ENCODE data around the gene SEPTIN5. TPM values are rescaled to one million over a fixed set of nuclear protein-coding genes. Genes with fewer than 3 reads are reported as not detected.

Gene SEPTIN5
- total RNA-seq, 1 donor from 2014 or later: 132 TPM

DNA sequence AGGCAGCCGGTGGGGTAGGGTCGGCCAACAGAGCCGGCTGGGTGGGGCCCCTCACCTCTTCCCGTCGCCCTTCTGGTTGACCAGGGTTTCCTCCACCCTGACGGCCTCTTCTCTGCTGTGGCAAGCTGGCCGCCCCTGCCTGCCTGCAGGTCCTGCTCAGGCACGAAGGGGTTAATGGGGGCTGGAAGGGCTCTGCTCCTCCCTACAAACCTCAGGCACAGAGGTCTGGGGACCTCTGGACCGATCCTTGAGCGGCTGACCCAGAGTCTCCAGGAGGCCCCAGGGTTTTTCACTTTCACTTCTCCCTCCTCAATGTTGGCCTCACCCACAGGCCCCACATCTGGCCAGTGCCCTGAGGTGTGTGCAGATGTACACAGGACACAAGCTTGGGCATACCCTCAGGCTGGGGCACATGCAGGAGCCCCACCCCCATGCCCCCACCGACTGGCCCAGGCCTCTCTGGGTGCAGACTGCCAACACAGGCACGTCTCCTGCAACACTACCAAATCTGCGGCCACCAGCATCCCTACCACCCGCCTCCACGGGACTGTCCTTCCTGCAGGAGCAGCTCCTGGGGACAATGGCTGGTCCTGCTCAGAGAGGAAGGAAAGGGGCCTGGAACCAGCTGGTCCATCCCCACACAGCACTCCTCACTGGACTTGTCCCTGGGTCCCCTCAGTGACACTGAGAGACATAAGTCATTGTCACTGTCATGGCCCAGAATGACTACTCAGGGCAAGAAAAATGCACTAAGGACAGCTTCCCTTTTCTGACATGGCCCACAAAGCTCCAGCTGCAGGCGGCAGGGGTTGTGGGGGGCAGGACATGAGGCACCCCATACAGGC, 43.1 kb downstream of the SEPTIN5 start:
- FAIRE-seq: no peak

DNA sequence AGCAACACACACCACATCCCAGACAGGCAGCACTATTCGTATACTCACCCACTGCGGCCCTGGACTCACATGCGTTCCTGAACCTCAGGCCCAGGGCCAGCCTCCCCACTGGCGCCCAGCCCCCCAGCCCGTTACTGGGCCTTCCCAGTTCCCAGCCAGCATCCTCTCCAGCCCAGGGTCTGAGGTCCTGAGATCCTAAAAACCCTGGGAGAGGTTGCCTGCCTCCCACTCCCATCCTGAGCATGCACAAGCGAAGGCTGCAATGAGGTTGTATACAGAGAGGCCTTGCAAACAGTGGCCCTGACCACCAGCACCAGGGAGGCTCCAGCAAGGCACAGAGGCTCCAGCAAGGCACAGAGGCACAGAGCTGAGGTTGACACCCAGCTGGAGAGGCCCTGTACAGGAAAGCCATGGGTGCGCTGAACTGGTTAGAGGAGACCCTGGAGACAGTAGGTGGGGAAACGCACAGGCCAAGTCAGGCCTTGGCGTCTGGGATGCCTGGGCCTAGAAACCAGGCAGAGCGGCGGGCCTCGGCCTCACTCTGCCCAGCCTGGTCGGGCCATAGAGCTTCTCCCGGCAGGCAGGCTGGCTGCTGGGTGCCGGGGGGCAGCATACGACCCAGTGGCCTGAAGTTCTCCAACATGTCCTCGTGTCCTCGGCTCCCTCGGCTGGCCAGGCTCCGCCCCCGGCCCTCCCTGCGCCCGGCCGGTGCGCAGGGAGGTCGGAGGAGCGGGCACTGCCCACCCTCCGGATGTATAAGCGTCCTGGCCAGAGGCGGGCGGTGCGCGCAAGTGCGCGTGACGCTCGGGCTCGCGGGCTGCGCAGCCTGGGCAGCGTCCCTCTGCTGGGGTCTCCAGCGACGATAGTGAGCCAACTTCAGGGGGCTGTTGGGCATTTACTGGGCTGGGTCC, 43.9 kb downstream of the SEPTIN5 start:
- FAIRE-seq: no peak
- DNase-seq (ENCODE audit: low spot score in 2 of 2): no peak

More for the DNA sequence above, 43.1 kb downstream of the SEPTIN5 start:
- DNase-seq (ENCODE audit: low spot score in 2 of 2): no peak

DNA sequence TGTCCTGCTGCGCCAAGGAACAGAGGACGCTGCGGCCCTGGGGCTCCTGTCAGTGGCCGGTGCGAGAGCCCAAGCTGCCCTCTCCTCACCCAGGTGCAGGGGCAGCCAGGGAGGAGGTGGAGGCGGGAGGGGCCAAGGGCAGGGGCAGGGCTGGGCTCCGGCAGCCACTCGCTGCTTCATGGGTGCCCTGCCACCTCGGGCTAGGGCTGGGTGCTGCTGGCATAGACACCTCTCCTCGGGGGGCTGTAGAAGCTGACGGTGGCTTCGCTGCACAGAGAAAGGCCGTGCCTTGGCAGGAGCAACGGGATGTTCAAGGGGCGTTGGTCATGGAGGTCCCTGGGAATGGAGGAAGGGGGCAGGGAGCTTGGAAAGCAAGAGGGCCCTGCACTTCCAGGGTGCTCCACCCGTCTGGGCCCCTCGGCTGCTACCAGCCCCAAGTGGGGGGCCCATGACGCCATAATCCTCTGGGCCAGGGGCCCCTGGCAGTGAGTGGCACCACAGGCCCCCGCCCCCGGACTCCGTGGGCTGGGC, 44.7 kb downstream of the SEPTIN5 start:
- no peak for DNase-seq (ENCODE audit: low spot score in 2 of 2)
- no peak for FAIRE-seq

DNA sequence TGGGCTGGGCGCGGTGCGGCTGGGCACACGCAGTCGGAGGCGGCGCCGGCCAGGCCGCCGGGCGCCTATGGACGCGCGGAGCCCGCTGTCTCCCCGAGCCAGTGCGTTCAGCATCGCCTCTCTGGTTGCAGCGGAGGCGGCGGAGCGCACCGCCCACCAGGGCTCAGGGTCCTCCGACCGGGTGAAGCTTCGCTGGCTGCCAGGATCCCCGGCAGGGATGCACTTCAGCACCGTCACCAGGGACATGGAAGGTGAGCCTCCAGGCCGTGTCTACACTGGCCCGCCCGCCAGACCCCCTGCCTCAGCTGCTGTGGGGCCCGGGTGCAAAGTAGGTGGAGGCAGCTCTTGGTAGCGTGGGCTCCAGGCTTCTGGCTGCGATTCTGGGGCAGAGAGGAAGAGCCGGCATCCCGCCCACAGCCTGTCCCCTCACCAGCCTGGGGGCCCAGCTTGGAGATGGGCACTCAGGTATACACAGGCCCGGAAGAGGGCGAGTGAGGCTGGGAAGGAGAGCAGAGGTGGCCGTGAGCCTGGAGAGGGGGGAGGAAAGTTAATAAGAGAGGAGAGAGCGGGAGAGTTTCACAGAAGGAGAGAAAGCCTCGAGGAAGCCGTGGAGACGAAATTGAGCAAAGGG, 45.2 kb downstream of the SEPTIN5 start:
- DNase-seq (ENCODE audit: low spot score in 2 of 2) (no peak), FAIRE-seq (no peak)

DNA sequence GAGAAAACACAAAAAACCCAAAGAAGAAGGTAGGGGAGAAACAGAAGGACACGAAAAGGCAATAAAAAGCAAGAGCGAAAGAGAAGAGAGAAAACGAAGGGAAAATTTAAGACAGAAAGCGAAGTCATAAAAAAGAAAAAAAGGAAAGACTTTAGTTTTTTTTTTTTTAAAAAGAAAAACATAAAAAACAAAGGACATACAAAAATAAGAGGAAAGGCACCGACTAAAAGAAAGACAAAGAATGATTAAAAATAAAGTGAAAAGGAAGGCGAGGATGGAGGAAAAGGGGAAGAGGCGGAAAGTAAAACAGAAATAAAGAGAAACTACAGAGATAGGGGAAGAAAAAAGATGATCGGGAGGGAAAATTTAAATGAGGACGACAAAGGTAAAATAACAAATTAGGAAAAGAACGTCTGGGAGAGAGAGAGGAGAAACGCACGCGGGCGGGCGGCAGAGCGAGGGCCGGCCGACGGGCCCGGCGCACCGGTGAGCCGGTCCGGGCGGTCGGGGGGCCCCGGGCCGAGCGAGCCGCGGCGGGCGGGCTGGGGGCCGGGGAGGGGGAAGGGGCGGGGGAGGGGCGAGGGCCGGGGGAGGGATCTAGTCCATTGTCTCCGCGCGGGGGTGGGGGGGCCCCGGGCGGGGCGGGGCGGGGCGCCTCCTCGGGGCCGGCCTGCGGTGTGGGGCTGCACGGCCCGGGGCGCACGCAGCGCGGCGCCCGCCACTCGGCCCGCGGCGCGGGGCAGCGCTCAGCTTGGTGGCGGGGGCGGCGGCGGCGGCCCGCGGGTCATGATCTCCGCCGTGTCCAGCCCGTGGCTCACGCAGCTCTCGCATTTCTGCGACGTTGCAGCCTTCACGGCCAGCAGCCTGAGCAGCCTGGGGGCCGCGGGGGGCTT, 46.0 kb downstream of the SEPTIN5 start, which contains the start of gene TBX1:
Gene TBX1 (plus strand): TSS at position 721 of the 893 bp plus-strand sequence. CDS start 66 bp downstream, at position 787.
- DNase-seq (ENCODE audit: low spot score in 2 of 2) (no peak), FAIRE-seq (no peak)

DNA sequence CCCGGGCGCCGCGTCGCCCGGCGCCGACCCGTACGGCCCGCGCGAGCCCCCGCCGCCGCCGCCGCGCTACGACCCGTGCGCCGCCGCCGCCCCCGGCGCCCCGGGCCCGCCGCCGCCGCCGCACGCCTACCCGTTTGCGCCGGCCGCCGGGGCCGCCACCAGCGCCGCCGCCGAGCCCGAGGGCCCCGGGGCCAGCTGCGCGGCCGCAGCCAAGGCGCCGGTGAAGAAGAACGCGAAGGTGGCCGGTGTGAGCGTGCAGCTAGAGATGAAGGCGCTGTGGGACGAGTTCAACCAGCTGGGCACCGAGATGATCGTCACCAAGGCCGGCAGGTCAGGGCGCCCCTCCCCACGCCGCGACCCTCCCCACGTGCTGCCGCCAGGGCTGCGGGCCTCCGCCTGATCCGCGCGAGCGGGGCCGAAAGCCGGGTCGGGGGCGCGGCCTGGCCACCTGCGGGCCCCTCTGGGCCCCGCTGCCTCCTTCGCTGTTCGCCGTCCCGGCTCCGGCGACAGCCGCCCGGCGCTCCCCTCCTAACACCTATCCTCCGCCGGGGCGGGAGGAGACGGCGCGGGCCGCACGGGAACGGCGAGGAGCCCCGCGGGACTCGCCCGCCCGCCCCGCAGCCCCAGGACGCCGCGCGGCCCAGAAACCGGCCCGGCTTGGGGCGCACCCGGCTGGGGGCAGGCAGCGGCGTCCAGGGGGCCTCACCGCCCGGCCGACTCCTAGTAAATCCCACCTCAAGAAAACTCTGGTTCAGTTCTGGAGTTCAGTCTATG, 46.8 kb downstream of the SEPTIN5 start:
- FAIRE-seq: no peak
- no peak for DNase-seq (ENCODE audit: low spot score in 2 of 2)

DNA sequence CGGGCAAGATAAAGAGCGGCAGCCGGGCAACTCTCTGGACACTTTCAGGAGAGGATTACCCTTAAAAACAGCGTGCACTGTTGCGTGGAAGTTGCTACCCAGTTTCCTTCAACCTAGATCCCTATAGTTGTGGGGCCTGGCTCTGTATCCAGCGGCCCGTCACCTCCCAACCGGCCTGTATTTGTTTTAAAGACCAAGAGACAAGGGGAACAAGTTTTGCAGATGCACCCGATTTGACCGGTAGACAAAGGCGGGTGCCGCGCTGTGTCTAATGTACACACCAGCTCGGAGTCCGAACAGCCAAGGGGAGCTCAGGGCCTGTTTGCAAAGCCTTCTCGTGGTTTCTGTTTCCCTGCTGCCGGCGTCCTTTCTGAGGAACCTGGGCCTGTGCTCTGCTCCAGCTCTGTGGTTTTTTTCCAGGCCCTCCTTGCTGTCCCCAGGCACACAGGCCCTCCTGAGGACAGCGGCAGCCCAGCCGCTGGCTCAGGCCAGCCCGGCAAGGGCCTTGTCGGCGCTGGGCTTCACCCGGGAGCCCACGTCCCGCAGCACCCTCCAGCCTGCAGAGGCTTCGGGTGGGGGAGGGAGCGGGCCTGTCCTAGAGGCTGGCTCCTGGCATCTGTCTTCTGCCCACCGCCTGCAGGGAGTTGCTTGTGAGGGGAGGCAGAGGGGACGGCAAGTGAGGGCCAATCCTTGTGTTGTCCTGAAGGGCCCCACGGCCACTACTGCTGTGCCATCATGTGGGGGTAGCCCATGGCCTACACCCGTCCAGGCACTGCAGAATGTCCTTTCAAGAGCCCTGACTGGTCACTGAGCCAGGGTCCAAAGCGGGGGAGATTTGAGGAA, 47.6 kb downstream of the SEPTIN5 start:
- FAIRE-seq: no peak
- no peak for DNase-seq (ENCODE audit: low spot score in 2 of 2)

DNA sequence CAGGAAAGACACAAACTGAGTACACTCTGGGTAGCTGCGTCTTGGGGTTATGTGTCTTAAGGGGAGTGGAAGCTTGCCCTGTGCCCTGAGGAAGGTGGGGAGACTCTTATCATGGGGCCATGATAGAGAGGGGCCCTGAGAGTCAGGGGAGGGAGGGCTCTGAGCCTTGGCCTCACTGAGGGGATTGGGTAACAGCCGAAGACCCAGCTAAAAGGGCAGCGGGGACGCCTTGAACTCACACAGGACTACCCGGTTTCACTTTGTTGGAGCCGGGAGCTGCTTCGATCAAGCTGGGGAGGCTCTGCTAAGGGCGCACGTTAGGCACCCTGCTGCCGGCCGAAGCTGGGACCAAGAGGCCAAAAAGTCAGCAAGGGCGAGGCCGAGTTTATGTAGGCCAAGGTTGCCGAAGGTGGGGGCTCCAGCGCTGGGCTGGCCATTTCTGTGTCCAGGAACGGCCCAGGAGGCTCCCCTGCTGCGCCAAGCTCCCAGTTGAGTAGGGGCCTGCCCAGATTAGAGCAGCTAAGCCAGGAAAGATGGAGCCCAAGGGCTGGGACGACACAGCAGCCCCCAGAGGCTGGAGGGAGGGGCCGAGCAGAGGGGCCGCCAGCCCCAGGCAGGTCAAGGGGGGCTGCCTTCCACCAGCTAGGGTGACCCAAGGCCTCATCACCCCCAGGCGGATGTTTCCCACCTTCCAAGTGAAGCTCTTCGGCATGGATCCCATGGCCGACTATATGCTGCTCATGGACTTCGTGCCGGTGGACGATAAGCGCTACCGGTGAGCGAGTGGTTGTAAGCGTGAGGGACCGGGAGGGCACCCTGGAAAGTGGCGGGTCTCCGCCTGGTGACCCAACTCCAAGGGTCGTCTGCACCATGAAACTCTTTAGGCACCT, 48.5 kb downstream of the SEPTIN5 start:
- DNase-seq (ENCODE audit: low spot score in 2 of 2) (no peak), FAIRE-seq (no peak)

DNA sequence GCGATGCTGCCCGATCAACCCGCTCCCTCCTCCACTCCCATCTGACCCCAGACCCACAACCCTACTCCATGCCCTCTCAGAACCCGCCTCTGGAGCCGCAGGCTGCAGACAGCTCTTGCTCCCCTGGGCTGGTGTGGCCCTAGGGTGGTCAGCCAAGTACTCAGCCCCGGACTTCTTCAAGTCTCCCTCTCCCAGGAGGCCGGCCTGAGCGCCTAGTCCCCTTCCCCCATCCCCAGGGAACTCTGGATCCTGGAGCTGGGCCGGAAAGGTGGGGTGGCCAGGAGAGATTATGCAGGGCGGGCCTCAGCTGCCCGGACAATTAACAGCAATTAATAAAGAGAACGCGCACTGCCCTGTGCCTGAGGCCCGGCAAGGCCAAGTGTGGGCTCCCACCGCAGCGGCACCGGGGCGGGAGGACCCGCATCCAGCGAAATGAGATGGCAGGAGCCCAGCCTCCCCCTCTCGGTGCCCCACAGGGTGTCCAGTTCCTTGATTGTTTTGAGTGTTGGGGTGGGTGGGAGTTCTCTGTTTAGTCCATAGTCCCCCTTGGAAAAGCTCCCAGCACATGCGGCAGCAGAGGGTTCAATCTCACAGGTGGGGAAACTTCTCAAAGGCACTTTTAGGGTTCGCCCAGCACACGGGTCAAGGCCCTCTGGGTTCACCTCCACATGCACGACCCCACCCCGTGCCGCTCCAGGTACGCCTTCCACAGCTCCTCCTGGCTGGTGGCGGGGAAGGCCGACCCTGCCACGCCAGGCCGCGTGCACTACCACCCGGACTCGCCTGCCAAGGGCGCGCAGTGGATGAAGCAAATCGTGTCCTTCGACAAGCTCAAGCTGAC, 49.4 kb downstream of the SEPTIN5 start:
- DNase-seq (ENCODE audit: low spot score in 2 of 2) (no peak), FAIRE-seq (no peak)

DNA sequence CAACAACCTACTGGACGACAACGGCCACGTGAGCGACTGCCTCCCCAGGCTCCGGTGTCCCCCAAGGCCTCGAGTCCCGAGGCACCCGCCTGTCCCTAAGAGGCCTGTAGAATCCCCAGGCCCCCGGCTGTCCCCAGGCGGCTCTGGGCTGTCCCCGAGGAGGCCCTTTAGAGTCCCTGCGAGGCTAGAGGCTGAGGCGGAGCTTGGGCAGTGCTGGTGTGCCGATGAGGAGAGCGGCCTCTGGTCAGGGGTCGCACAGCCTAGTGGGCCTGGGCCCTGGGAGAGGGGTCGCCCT, 49.9 kb downstream of the SEPTIN5 start:
- no peak for DNase-seq (ENCODE audit: low spot score in 2 of 2)
- FAIRE-seq: no peak

DNA sequence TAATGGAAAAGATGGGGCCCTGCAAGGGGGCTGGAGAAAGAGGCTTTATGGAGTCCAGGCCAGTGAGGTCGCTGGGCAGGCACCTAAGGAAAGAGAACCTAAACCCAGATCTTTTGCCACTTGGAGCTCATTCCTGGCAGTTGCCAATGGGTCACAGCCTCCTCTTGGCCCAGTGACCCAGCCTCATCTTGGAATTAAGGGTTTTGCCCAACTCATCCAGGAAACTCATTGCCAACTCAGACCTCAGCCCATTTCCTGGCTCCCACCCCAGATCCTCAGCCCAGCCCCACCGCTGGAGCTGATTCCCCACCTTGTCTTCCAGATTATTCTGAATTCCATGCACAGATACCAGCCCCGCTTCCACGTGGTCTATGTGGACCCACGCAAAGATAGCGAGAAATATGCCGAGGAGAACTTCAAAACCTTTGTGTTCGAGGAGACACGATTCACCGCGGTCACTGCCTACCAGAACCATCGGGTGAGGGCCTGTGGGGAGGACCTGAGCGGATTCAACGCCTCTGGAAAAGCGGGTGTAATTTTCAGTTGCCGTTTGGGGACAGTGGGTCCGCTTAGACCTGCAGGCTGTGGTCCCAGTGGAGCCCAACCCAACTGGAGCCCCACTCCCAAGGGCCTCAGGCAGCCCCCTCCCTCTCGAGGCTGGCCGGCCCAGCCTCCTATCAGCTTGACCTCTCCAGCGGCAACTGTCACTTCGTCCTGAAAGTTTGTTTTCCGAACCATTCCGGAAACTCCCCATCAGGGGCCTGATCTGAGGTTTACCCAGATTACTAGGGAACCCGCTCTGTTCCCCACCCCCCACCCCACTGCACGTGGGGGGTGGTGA, 50.6 kb downstream of the SEPTIN5 start:
- FAIRE-seq (no peak), DNase-seq (ENCODE audit: low spot score in 2 of 2) (no peak)

DNA sequence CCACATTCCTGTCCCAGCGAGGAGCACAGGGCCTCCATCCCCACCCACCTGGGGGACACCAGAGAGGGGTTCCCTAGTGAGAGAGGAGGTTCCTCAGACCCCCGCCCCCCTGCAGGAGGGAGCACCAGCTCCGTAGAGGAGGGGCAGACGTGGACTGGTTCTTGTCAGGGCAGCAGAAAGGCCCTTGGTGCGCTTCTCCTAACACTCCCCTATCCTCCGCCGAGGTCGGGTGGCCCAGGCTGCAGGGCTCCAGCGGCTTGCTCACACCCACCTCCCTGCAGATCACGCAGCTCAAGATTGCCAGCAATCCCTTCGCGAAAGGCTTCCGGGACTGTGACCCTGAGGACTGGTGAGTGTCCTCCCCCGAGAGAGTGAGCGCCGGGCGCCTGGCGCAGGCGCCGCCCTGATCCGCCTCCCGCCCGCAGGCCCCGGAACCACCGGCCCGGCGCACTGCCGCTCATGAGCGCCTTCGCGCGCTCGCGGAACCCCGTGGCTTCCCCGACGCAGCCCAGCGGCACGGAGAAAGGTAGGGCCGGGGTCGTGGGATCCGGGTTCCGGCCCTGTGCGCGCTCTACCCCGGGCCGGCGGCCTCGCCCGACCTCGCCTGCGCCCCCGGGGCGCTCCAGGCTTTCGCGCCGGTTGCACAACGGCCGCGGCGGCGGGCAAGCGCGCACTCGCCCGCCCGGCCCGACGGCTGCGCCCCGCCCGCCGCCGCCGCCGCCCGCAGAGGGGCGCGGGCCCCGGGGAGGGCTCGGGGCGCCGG, 51.4 kb downstream of the SEPTIN5 start:
- DNase-seq (ENCODE audit: low spot score in 2 of 2) (no peak), FAIRE-seq (no peak)

DNA sequence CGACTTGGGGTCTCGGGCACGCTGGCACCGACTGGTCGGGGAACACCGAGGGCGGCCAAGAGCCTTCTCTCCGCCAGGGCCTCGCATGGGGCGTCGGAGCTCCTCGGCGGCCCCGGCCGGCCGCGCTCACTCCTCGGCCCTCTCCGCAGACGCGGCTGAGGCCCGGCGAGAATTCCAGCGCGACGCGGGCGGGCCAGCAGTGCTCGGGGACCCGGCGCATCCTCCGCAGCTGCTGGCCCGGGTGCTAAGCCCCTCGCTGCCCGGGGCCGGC, 51.9 kb downstream of the SEPTIN5 start:
- no peak for FAIRE-seq

DNA sequence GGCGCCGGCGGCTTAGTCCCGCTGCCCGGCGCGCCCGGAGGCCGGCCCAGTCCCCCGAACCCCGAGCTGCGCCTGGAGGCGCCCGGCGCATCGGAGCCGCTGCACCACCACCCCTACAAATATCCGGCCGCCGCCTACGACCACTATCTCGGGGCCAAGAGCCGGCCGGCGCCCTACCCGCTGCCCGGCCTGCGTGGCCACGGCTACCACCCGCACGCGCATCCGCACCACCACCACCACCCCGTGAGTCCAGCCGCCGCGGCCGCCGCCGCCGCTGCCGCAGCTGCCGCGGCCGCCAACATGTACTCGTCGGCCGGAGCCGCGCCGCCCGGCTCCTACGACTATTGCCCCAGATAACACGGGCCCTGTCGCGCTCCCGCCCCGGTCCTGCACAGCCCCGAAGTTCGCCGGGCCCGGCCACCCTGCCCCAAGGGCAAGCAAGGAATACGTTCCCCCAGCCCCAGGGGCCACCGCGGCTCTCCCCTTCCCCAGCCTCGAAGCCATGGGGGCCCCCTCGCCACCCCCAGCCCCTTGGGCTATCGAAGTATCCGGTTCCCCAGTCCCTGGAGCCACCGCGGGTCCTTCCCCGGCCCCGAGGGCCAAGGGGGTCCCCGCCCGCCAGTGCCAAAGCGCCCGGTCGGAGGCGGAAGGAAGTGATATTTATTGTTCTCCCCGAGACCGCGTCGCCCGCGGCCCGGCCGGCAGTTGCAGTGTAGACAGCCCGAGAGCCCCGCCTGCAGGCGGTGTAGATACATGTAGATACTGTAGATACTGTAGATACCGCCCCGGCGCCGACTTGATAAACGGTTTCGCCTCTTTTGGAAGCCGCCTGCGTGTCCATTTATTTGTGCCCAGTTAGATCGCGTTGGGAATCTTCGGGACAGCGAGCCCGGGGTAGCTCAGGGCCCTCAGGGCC, 52.5 kb downstream of the SEPTIN5 start:
- DNase-seq (ENCODE audit: low spot score in 2 of 2) (no peak), FAIRE-seq (no peak)

More for the DNA sequence above, 51.9 kb downstream of the SEPTIN5 start:
- DNase-seq (ENCODE audit: low spot score in 2 of 2): no peak

All from frontal cortex (tissue), 4 donors.